ENCODE measurements around the gene P2RY2.
A peak's percentile ranks its signal among the peaks of the same experiment; 100 is the strongest.

P2RY2 gene

DNA sequence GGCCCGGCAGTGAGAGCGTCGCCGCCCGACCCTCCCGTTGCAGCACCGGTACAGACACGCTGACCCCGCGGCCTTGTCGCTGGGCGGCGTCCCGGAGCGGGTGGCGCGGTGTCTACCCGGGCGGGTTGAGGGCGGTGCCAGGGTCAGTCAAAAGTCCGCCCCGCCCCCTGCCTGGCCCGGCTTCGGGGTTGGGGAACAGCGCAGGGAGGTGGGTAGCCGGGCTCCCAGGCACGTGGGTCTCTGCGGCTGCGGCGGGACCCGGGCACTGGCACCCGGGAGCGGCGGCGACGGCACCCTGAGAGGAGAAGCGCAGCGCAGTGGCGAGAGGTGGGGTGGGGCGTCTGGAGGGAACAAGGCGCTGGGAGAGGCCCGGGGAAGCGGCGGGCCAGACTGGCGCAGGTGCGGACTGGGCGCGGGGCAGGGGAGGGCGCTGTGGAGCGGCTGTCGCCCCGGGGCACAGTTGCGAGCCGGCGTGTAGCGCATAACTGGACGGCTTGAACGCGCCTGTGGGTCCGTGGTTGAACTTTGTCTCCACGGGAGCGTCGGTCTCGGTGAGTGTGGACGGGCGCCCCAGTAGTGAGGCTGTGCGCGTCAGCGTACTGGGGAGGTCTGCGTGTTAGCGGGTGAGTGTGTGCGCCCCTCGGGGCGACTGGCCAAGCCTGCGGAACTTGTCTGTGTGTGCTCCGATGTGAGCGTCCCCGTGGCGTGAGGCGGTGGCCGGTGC, at the start of gene P2RY2:
P2RY2 (plus strand) TSS at position 176 of the 724 bp plus-strand sequence. CDS start 15,879 bp downstream, outside the sequence.
- no peak for DNase-seq (ENCODE audit: low read depth in 3 of 3)

DNA sequence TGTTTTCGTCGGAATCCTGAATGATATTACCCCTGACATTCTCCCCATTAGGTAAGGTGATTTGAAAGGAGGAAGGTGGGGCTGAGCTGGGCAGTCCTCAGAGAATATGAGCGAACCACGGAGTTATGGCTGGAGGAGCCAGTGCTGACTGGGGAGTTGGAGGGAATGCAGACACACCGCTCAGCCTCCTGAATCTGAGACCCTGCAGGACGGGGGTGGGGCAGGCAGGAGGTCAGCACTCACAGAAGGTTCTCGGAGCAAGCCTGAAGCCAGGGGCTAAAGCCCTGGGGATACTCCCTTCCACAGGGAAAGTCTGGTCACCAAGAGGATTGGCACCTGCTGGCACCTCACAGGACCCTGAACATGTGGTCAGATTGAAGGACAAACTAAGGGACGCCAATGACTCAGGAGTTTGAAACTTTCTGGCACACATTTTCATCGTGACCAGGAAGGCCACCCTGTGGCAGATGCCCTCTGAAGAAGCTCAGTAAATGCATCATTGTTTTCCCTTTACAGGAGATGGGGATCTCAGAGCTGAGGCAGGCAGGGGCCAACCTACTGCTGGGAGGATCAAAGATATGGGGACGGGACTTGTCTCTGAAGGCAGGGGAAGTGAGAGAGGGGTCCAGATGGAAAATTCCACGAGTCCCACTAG, 49.0 kb upstream of the P2RY2 start:
- DNase-seq (ENCODE audit: low read depth in 3 of 3) = no peak

- DNase-seq (ENCODE audit: low read depth in 3 of 3) = no peak
These were observed 47.9 kb upstream of the P2RY2 start for GRCh38 chr11:73170140-73170539.

DNA sequence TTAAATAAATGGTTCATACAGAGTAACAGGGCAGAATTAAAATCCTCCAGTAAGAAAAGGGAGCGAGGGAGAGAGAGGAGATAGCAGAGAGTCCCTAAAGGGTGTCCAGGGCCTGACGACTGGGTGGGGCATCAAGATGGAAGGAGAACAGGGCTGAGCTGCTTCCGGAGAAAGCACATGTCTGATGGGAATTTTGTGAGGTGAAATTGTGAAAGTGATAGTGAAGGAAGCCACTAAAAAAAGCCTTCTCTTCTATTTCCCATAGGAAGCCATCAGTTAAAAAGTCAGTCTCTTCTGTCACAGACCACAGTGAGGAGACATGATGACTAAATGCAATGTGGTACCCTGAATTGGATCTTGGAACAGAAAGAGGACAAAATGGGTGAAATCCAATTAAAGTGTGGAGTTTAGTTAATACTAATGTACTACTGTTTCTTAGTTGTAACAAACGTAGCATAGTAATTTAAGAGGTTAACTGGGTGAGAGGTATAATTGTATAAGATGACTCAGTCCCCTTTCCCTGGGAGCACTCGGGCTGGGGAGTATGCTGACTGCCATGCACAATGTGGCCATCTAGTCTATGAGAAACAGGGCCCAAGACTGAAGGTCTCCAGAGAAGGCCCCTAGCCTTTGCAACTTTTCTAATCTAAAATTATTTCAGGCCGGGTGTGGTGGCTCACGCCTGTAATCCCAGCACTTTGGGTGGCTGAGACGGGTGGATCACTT, 46.5 kb upstream of the P2RY2 start:
- no peak for DNase-seq (ENCODE audit: low read depth in 3 of 3)

DNA sequence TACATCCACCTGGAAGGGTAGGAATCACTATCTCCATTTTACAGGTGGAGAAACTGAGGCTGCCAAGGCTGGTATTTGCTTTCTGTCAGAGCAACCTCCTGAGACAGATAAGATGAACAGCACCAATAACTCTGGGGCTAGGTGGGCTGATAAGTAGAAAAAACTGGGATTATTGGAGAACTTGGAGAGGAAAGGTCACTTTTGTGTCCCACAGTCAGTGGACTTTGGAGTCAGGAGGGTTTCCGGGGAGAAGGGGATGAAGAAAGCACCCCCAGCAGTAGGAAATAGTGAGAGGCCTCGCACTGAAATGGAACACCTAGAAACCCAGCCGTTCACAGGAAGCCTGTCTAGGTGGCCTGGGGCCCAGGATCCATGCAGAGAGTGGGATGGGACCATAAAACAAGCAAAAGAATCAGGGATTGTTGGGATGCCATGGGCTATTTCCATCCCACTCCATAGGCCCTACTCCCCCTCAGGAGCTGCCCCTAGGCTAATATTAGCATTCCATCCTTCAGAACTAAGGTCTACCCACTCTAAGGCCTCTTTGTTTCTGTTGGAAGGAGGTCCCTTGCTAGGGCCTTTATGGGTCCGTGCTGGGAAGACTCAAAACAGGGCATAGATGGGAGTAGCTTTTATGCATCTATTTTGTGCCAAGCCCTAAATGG, 45.0 kb upstream of the P2RY2 start:
- DNase-seq (ENCODE audit: low read depth in 3 of 3) = no peak

DNA sequence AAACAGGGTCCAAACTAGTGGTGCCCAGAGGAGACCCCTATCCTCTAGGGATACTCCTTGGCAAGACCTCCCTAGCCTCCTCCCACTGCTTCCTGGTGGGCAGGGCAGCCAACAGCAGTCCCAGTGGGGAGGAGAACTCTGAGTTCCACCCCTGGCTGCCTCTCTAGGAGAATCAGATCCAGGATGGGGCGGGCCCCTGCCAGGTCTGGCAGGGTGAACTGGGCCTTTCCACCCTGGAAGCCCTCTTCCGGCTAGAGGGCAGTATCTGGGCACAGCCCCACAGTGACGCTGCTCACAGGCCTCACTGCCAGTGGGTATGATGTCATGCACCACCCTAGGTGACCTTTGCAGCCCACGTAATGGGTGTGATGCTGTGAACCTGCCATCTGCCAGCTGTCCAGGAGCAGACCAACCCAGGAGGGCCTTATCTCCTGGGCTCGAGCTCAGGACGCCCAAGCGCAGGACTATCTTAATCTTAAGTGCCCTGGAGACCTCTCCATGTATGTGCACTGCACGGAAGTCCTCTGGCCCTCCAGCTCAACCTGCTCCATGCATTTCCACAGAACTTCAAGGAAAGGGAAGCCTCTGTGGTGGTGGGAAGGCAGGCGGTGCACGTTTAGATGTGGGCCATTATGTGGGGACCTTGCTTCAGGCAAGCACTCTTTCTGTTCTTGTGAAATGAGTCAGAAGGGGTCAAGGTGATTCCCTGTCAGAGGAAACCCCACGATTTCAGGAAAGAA, 44.2 kb upstream of the P2RY2 start:
- no peak for DNase-seq (ENCODE audit: low read depth in 3 of 3)

GRCh38 chr11:73174495-73174791, 43.6 kb upstream of the P2RY2 start:
- DNase-seq (ENCODE audit: low read depth in 3 of 3) = no peak

DNA sequence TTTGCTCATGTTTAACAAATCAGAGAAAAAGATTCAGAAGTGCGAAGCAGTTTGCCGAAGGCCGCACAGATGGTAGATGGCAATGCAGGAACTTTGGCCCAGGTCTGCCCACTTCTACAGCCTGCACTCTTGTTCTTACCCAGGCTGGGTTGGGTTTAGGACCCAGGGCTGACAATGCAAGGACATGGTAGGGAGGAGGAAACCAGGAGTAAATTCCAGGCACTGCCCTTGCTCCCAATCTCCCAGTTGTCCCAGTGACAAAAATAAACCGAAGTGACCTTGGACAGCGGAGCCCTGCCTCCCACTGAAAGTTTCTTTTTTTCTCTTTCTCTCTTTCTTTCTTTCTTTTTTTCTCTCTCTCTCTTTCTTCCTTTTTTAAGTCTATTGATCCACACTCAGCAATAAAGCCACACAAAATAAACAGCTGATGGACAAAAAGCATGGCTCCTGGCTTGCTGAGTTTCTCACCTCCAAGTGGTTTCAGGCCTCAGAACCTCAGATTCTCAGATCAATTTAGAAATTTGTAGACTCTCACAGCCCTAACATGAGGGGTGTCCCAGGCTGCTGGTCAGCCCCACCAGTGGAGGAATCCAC, 42.4 kb upstream of the P2RY2 start:
- DNase-seq (ENCODE audit: low read depth in 3 of 3) = no peak

DNA sequence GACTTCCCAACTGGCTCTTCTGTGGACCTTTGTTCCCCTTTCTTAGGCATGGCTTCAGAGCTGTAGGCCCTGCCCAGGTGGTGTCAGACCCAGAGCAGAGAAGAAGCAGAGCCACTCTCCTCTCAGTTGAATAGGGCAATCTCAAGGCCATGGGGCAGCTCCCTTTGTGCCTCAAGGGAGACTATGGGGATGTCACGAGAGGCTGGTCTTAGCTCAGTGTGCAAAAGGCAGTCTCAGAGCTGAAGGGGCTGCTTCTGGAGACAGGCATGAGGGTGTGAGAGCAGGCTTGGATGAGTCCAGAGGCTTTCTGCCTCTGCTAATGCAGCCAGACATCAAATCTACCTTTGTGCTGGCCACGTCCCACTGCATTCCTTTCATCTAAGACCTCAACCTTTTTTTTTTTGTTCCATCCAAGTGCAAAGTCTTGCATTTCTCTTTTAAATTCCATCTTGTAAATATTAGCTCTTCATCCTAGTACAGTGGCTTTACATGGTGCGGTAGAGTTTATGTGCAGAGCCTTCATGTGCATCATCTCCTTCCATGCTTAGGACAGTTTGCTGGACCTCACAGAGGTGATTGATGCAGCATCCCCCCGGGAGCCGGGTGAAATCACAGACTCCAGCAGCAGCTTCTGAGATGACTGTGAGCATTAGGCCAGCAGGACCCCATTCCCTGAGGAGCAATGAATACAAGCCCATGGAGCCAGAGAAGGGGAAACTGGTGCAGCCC, 41.8 kb upstream of the P2RY2 start:
- no peak for DNase-seq (ENCODE audit: low read depth in 3 of 3)

DNA sequence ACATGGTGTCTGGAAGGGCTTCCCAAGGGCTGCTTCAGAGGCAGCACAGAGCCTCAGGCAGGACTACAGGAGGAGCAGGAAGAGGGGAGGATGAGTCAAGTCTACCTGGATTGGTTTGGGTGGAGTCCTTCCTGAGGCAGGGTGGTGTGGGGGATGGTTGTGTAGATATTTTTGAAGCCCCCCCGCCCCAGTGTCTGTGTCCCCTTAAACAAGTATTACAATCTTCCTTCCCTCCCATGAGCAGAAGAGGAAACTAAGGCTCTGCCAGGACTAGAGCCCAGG, 41.3 kb upstream of the P2RY2 start:
- no peak for DNase-seq (ENCODE audit: low read depth in 3 of 3)

DNA sequence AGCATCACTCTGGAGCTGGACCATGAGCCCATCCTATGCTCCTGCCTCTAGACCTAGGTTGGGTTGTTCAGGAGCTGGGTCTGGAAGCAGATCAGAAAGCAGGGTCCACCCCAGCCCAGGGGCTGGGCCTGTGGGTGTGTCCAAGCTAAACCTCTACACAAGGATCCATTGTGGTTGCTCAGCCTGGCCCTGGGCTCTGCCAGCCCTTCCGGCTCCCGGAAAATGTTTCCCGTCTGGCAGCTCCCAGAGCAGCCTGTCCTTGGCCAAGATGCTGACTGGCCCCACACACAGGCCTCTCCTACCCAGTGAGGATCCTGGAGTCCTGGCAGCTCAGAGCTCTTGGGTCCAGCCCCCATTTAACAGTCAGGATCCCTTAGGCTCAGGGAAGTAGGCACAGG, 40.7 kb upstream of the P2RY2 start:
- no peak for DNase-seq (ENCODE audit: low read depth in 3 of 3)

DNA sequence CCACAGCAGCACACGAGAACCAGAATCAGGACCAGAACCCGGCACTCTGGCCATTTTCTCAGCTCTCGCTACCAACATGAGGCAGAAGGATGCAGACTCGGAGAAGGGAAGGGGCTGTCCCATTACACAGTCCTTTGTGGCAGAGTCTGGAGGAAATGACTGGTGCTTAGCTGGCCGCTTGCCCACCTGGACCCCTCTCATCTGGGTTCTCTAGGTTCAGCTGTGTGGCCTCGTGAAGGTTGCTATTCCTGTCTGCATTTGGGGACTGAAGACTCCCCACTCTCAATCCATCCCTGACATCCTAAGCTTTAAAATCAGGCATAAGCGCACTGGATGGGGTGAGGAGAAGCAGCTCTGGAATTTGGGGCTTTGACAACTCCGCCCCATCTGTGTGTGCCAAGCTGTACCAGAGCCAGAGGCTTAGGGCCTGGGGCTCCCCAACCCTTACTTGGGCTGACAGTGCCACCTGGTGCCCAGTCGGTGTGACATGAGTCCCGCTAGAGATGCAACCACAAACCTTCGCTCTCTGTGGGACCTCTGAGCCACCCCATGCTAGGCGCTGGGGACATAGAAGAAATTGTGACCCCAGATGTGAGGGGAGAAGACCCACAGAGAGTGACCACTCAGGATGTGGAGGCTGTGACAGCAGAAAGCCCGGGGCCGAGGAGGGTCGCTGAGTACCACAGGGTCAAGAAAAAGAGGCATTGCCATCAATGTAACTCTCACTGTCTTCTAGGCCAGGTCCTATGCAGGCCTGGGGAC, 40.1 kb upstream of the P2RY2 start:
- peak; percentile 53 to 68 (median 66) for DNase-seq (ENCODE audit: low read depth in 3 of 3)

DNA sequence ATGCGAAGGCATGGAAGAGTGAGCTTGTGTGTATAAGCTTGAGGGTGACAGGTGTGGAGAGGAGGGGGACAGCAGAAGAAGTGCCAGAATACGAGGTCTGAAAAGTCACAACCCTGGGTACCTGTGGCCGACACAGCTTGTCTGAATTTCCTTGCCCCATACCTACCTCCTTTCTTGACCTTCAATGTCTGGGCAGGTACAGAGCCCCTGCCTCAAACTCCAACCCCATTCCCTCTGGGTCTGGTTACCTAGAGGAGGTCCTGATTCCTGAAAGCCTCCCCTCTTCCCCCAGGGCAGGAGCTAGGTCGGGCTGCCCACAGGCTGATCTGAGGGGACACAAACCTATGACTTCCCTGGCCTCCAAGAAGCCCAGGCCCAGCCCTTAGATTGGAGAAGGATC, 39.4 kb upstream of the P2RY2 start:
- DNase-seq (ENCODE audit: low read depth in 3 of 3) = no peak

DNA sequence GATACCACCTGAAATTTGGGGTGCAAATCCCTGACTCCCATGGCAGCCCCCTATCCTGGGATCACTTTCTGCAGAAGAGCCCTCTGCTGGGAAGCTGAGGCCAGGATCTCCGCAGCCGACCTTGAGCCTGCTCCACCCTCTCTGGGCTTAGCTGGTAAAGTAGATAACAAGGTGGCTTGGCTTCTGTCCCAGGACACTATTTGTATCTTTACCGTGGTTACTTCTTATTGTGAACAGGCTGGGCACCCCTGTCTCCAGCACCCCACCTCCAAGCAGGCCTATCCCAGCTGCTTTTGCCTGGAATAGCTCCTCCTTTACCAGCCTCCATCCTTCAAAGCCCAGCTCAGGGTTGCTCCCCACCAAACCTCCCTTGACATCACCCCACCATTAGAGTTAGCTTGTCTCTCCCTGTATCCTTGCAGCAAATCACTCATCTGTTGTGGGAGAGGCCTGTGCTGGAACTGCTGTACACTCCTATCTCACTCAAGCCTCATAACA, 35.2 kb upstream of the P2RY2 start:
- no peak for DNase-seq (ENCODE audit: low read depth in 3 of 3)

GRCh38 chr11:73184953-73185671, 33.0 kb upstream of the P2RY2 start:
- DNase-seq (ENCODE audit: low read depth in 3 of 3) = peak in 2 of 3 experiments; percentile 4 to 9

GRCh38 chr11:73185680-73186293, 32.3 kb upstream of the P2RY2 start:
- DNase-seq (ENCODE audit: low read depth in 3 of 3) = no peak

DNA sequence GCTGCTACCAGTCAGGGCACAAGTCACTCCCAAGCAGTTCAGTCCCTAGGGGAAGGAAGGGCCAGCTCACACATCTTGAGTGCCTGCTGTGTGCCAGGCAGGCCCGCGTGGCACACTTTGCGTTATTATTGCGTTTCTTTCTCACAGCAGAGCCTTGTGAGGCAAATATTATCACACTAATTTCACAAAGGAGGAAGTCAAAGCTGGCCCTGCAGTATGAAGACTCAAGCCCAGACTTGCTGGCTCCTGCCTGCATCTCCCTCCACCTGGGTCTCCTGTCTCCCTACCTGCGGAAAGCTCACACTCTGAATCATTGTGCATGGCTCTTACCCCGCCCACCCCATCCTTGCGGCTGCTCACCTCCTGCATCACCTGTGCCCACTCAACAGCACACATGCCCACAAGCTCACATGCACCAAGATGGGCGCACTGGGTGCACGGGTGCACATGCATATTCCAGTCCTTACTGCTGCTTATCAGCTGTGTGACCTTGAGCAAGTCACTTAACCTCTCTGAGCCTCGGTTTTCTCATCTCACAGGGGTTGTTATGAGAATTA, 31.7 kb upstream of the P2RY2 start:
- no peak for DNase-seq (ENCODE audit: low read depth in 3 of 3)

GRCh38 chr11:73186886-73187285, 31.2 kb upstream of the P2RY2 start:
- no peak for DNase-seq (ENCODE audit: low read depth in 3 of 3)

GRCh38 chr11:73187854-73188253, 30.2 kb upstream of the P2RY2 start:
- no peak for DNase-seq (ENCODE audit: low read depth in 3 of 3)
